Activated naive CD8-positive, alpha-beta T cell treated with anti-CD3 and anti-CD28 coated beads, Interleukin-2, amount 50 U/mL, for 16 hours (primary cell): Measurements from ENCODE around the gene SLC66A2.

Experiments used
- DNase-seq: peaks from one replicate; pipeline ENCODE4 v3.0.0-alpha.2; 2020; ENCODE audit warnings: low read depth, low spot score

The SLC66A2 gene

GRCh38 chr18:79952456-79952995, 1.1 kb upstream of the SLC66A2 start:
- DNase-seq, result no peak

GRCh38 chr18:79950515-79951341, 725 bp downstream of the SLC66A2 start:
- DNase-seq, result no peak

- DNase-seq, result no peak
Measured at GRCh38 chr18:79949697-79950487, 1.6 kb downstream of the SLC66A2 start.

- no peak for DNase-seq
Measured at GRCh38 chr18:79948719-79949411, 2.6 kb downstream of the SLC66A2 start.

- no peak for DNase-seq
Measured at GRCh38 chr18:79947881-79948610, 3.4 kb downstream of the SLC66A2 start.

GRCh38 chr18:79947054-79947755, 4.2 kb downstream of the SLC66A2 start:
- no peak for DNase-seq

GRCh38 chr18:79945118-79946042, 6.1 kb downstream of the SLC66A2 start:
- no peak for DNase-seq

GRCh38 chr18:79944746-79945117, 6.7 kb downstream of the SLC66A2 start:
- no peak for DNase-seq

GRCh38 chr18:79944126-79944731, 7.2 kb downstream of the SLC66A2 start:
- no peak for DNase-seq

GRCh38 chr18:79943608-79944125, 7.8 kb downstream of the SLC66A2 start:
- DNase-seq, result no peak

- no peak for DNase-seq
Measured at GRCh38 chr18:79942786-79943607, 8.5 kb downstream of the SLC66A2 start.

GRCh38 chr18:79942211-79942610, 9.2 kb downstream of the SLC66A2 start:
- no peak for DNase-seq

GRCh38 chr18:79941473-79942119, 9.9 kb downstream of the SLC66A2 start:
- DNase-seq, result no peak

GRCh38 chr18:79940814-79941472, 10.5 kb downstream of the SLC66A2 start:
- no peak for DNase-seq

GRCh38 chr18:79940126-79940813, 11.2 kb downstream of the SLC66A2 start:
- DNase-seq, result no peak

GRCh38 chr18:79939096-79939495, 12.4 kb downstream of the SLC66A2 start:
- no peak for DNase-seq
